Measurements from ENCODE around the gene PTPRT. TPM values are rescaled to one million over a fixed set of nuclear protein-coding genes. Genes with fewer than 3 reads are reported as not detected.

Gene PTPRT
- total RNA-seq, 1 donor from 2014 or later, result not detected

DNA sequence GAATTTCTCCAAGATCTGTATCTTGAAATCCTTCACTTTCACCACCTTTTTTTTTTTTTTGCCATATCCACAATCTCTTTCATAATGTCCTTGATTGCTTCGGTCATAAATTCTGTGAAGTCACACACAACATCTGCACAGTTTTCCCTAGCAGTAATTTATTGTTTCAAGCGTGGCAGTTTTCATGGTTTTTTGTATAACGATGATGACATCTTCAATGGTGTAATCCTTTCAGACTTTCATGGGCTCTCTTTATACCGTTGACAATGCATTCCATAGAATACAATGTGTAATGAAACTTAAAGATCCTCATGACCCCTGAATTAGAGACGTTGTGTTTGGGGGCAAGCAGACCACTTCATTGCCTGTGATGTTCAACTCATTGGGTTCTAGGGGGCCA, 693.1 kb downstream of the PTPRT start:
- Mint-ChIP-seq H3K4me3 (no peak overlapping the region), H3K4me1 (ENCODE audit: low read depth) (no peaks in the 10 kb centered on the region), H3K36me3 (ENCODE audit: low read depth) (no peaks in the 10 kb centered on the region), H3K27ac (no peak overlapping the region), H3K9me3 (no peaks in the 10 kb centered on the region), H3K27me3 (ENCODE audit: insufficient read depth) (peaks cover 1% of the 10 kb centered on the region)
- no peak for DNase-seq (ENCODE audit: low spot score)
- intact Hi-C loops (cut with micrococcal nuclease), result no loop called here

DNA sequence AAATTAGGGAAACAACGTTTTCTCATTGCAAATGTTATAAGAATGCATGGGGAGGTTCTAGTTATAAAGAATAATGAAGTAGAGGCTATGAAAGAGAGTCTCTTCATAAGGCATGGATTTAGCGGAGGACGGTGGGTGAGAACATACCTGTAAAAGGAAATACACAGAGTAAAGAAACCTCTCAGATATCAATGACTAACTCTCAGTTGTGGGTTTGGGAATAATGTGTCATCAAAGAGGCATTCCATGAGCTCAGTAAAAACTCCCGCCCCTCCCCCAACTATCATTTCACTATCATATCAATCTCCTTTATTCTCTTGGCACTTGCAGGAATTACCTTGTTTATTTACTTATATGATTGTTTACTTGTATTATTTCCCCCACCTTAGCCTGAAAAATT, 695.4 kb downstream of the PTPRT start:
- intact Hi-C loops (cut with micrococcal nuclease), result no loop called here
- no peaks in the 10 kb centered on the region for H3K4me1 Mint-ChIP-seq (ENCODE audit: low read depth)
- no peaks in the 10 kb centered on the region for H3K9me3 Mint-ChIP-seq
- H3K36me3 Mint-ChIP-seq (ENCODE audit: low read depth), result no peaks in the 10 kb centered on the region
- no peak overlapping the region for H3K27ac Mint-ChIP-seq
- peaks cover 1% of the 10 kb centered on the region for H3K27me3 Mint-ChIP-seq (ENCODE audit: insufficient read depth)
- no peak overlapping the region for H3K4me3 Mint-ChIP-seq
- no peak for DNase-seq (ENCODE audit: low spot score)

DNA sequence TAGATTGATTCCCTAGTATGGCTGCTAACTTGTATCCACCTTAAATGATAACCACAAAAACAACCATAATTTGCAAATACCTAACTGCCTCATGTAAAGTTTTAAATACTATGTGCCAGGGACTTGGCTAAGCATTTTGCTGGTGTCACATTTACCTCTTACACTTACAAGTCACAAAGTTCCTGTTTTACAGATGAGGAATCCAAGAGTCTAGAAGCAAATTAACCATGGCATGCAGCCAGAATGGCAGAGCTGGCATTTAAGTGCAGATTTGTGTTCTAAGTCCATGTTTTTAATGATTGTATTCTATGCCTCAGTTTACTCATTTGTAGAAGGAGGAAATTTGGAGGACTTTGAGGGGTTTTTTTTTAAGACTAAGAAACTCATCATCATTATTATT, 696.7 kb downstream of the PTPRT start:
- no peak for DNase-seq (ENCODE audit: low spot score)
- Mint-ChIP-seq H3K27me3 (ENCODE audit: insufficient read depth) (peaks cover 1% of the 10 kb centered on the region), H3K9me3 (no peaks in the 10 kb centered on the region), H3K27ac (no peak overlapping the region), H3K4me3 (no peak overlapping the region), H3K4me1 (ENCODE audit: low read depth) (no peaks in the 10 kb centered on the region), H3K36me3 (ENCODE audit: low read depth) (no peaks in the 10 kb centered on the region)
- intact Hi-C loops (cut with micrococcal nuclease), result no loop called here

DNA sequence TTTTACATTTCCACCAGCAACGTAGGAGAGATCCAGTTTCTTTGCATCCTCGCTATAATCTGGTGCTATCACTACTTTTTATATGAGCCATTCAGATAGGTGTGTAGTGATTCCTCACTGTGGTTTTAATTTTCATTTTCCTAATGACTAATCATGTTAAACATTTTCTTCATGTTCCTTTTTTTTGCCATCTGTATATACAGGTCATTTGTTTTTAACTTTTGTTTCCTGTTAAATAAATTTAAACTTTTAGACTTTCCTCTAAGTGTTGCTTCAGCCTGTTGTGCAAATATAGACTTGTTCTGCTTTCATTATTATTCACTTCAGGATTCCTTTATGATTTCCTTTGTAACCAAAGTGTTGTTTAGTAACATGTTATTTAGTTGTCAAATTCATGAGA, 697.4 kb downstream of the PTPRT start:
- no peak for DNase-seq (ENCODE audit: low spot score)
- H3K36me3 Mint-ChIP-seq (ENCODE audit: low read depth), result no peaks in the 10 kb centered on the region
- intact Hi-C loops (cut with micrococcal nuclease), result no loop called here
- no peak overlapping the region for H3K27ac Mint-ChIP-seq
- H3K4me3 Mint-ChIP-seq, result no peak overlapping the region
- peaks cover 1% of the 10 kb centered on the region for H3K27me3 Mint-ChIP-seq (ENCODE audit: insufficient read depth)
- H3K4me1 Mint-ChIP-seq (ENCODE audit: low read depth), result no peaks in the 10 kb centered on the region
- H3K9me3 Mint-ChIP-seq, result no peaks in the 10 kb centered on the region

DNA sequence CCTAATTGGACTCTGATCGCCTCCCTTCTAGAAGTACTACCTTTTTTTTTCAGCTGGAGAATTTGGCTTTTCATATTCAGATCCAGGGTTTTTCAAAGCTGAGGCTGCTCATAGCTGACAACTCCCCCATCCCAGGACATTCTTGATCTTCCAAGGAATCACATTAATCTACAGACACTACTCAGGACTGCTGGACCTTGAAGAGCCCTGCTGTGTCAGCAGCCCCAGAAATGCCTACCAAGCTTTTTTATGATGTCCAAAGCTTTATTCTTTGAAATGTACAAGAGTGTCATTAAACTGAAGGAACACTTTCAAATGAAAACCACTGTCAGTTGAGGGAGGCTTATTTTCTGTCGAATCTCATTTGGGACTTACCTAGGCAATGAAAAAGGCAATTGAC, 704.1 kb downstream of the PTPRT start:
- H3K27me3 Mint-ChIP-seq (ENCODE audit: insufficient read depth), result no peaks in the 10 kb centered on the region
- H3K27ac Mint-ChIP-seq, result no peak overlapping the region
- H3K4me1 Mint-ChIP-seq (ENCODE audit: low read depth), result no peaks in the 10 kb centered on the region
- intact Hi-C loops (cut with micrococcal nuclease), result no loop called here
- DNase-seq (ENCODE audit: low spot score), result no peak
- H3K9me3 Mint-ChIP-seq, result no peaks in the 10 kb centered on the region
- H3K36me3 Mint-ChIP-seq (ENCODE audit: low read depth), result no peaks in the 10 kb centered on the region
- no peak overlapping the region for H3K4me3 Mint-ChIP-seq

- no peaks in the 10 kb centered on the region for H3K9me3 Mint-ChIP-seq
- no peak overlapping the region for H3K27ac Mint-ChIP-seq
- intact Hi-C loops (cut with micrococcal nuclease), result no loop called here
- no peak overlapping the region for H3K4me3 Mint-ChIP-seq
- H3K4me1 Mint-ChIP-seq (ENCODE audit: low read depth), result no peaks in the 10 kb centered on the region
- no peaks in the 10 kb centered on the region for H3K36me3 Mint-ChIP-seq (ENCODE audit: low read depth)
- no peak for DNase-seq (ENCODE audit: low spot score)
- no peaks in the 10 kb centered on the region for H3K27me3 Mint-ChIP-seq (ENCODE audit: insufficient read depth)
Measured at GRCh38 chr20:42484790-42485375, 704.8 kb downstream of the PTPRT start.

- H3K27ac Mint-ChIP-seq, result no peak overlapping the region
- intact Hi-C loops (cut with micrococcal nuclease), result no loop called here
- H3K4me1 Mint-ChIP-seq (ENCODE audit: low read depth), result no peaks in the 10 kb centered on the region
- no peaks in the 10 kb centered on the region for H3K36me3 Mint-ChIP-seq (ENCODE audit: low read depth)
- DNase-seq (ENCODE audit: low spot score), result no peak
- no peak overlapping the region for H3K4me3 Mint-ChIP-seq
- no peaks in the 10 kb centered on the region for H3K9me3 Mint-ChIP-seq
- H3K27me3 Mint-ChIP-seq (ENCODE audit: insufficient read depth), result no peaks in the 10 kb centered on the region
Measured at GRCh38 chr20:42484335-42484734, 705.4 kb downstream of the PTPRT start.

GRCh38 chr20:42483730-42484303, 705.9 kb downstream of the PTPRT start:
- H3K4me3 Mint-ChIP-seq, result no peak overlapping the region
- H3K4me1 Mint-ChIP-seq (ENCODE audit: low read depth), result no peaks in the 10 kb centered on the region
- intact Hi-C loops (cut with micrococcal nuclease), result no loop called here
- no peaks in the 10 kb centered on the region for H3K9me3 Mint-ChIP-seq
- H3K36me3 Mint-ChIP-seq (ENCODE audit: low read depth), result no peaks in the 10 kb centered on the region
- DNase-seq (ENCODE audit: low spot score), result no peak
- no peak overlapping the region for H3K27ac Mint-ChIP-seq
- H3K27me3 Mint-ChIP-seq (ENCODE audit: insufficient read depth), result no peaks in the 10 kb centered on the region

GRCh38 chr20:42482808-42483207, 706.9 kb downstream of the PTPRT start:
- no peak overlapping the region for H3K27ac Mint-ChIP-seq
- intact Hi-C loops (cut with micrococcal nuclease), result no loop called here
- no peaks in the 10 kb centered on the region for H3K36me3 Mint-ChIP-seq (ENCODE audit: low read depth)
- H3K27me3 Mint-ChIP-seq (ENCODE audit: insufficient read depth), result peaks cover 1% of the 10 kb centered on the region
- H3K4me1 Mint-ChIP-seq (ENCODE audit: low read depth), result no peaks in the 10 kb centered on the region
- no peaks in the 10 kb centered on the region for H3K9me3 Mint-ChIP-seq
- H3K4me3 Mint-ChIP-seq, result no peak overlapping the region
- no peak for DNase-seq (ENCODE audit: low spot score)

GRCh38 chr20:42475773-42476172, 713.9 kb downstream of the PTPRT start:
- H3K4me1 Mint-ChIP-seq (ENCODE audit: low read depth), result no peaks in the 10 kb centered on the region
- H3K27me3 Mint-ChIP-seq (ENCODE audit: insufficient read depth), result peaks cover 1% of the 10 kb centered on the region
- no peak overlapping the region for H3K4me3 Mint-ChIP-seq
- intact Hi-C loops (cut with micrococcal nuclease), result no loop called here
- H3K9me3 Mint-ChIP-seq, result no peaks in the 10 kb centered on the region
- no peaks in the 10 kb centered on the region for H3K36me3 Mint-ChIP-seq (ENCODE audit: low read depth)
- no peak for DNase-seq (ENCODE audit: low spot score)
- no peak overlapping the region for H3K27ac Mint-ChIP-seq

DNA sequence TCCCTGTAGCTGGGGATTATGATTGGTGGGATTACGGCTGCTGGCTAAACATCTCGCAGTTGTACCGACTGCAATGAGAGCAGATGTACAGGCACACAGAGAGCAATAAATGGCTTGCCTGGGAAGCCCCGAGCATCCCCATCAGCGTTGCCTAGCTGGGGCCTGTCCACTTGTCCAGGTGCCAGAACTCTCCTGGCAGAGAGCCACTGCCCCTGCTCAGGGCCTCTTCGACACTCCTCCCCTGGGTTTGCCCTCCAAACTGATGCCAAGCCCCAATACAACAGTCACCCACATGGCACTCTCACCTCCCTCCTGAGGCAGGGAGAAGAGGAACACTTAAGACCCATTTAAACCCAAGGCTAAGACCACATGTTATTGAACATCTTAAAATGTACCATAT, 715.1 kb downstream of the PTPRT start:
- Mint-ChIP-seq H3K27ac (no peak overlapping the region), H3K4me1 (ENCODE audit: low read depth) (no peaks in the 10 kb centered on the region), H3K27me3 (ENCODE audit: insufficient read depth) (peaks cover 1% of the 10 kb centered on the region), H3K4me3 (no peak overlapping the region), H3K36me3 (ENCODE audit: low read depth) (no peaks in the 10 kb centered on the region), H3K9me3 (no peaks in the 10 kb centered on the region)
- intact Hi-C loops (cut with micrococcal nuclease), result no loop called here
- DNase-seq (ENCODE audit: low spot score), result no peak

DNA sequence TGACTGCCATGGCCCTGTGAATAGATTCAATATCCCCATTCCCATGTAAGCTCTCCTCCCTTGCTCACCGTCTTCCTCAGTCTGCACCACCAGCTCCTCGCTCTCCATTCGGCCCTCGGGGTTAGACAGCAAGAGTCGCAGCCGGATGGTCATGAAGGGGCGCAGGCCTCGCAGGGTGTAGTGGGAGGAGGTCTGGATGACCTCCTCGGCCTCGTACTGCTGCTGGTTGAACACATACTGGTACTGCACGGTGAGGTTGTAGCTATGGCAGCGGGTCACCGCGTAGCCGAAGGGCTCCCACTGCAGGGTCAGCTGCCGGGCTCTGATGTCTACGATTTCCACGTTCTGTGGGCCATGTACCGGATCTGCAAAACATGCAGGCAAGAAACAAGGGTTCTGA, 717.5 kb downstream of the PTPRT start:
- Mint-ChIP-seq H3K9me3 (no peaks in the 10 kb centered on the region), H3K27ac (no peak overlapping the region), H3K27me3 (ENCODE audit: insufficient read depth) (no peaks in the 10 kb centered on the region), H3K4me1 (ENCODE audit: low read depth) (no peaks in the 10 kb centered on the region), H3K4me3 (no peak overlapping the region), H3K36me3 (ENCODE audit: low read depth) (no peaks in the 10 kb centered on the region)
- intact Hi-C loops (cut with micrococcal nuclease), result no loop called here
- DNase-seq (ENCODE audit: low spot score), result no peak

DNA sequence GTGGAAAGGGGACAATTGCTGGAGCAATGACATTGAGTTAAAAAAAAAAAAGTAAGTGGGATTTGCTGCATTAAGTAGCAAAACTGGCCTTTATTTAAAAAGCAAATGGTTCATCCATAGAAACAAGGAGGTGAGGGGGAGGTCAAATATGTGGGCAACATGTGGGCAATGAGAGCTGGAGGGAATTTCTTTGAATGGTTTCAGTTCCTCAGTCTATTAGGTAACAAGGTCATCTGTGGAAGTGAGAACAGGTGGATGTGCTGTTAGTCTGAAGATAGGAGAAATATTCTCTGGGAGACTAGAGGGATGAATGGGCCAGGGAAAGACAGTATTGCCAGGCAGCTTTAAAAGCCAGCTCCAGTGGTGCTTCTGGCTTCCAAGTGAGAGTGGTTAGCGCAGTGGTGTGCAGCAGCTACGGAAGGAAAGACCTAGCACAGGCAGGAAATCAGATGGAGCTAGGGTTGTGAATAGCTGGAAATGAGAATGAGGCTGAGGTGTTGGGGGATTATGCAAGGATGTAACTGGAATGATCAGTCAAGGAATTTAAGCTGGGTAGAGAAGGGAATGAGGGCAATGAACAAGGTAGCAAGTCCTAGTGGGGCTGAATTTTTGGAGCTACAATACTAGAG, 727.6 kb downstream of the PTPRT start:
- DNase-seq (ENCODE audit: low spot score), result no peak
- no peaks in the 10 kb centered on the region for H3K27me3 Mint-ChIP-seq (ENCODE audit: insufficient read depth)
- H3K27ac Mint-ChIP-seq, result no peak overlapping the region
- intact Hi-C loops (cut with micrococcal nuclease), result no loop called here
- no peak overlapping the region for H3K4me3 Mint-ChIP-seq
- H3K9me3 Mint-ChIP-seq, result peaks cover 3% of the 10 kb centered on the region
- H3K36me3 Mint-ChIP-seq (ENCODE audit: low read depth), result no peaks in the 10 kb centered on the region
- no peaks in the 10 kb centered on the region for H3K4me1 Mint-ChIP-seq (ENCODE audit: low read depth)

GRCh38 chr20:42461291-42461690, 728.4 kb downstream of the PTPRT start:
- Mint-ChIP-seq H3K4me1 (ENCODE audit: low read depth) (no peaks in the 10 kb centered on the region), H3K27ac (no peak overlapping the region), H3K4me3 (no peak overlapping the region), H3K9me3 (no peaks in the 10 kb centered on the region), H3K36me3 (ENCODE audit: low read depth) (no peaks in the 10 kb centered on the region), H3K27me3 (ENCODE audit: insufficient read depth) (no peaks in the 10 kb centered on the region)
- intact Hi-C loops (cut with micrococcal nuclease), result no loop called here
- no peak for DNase-seq (ENCODE audit: low spot score)

Data from activated T-helper 1 cell treated with anti-CD3 and anti-CD28 coated beads, Interleukin-12 subunit alpha, Interleukin-12 subunit beta, Interleukin-2, Interleukin-4 antibody, amounts not matched to agents 30 ng/mL and 10 ng/mL and 1 ng/mL, durations not matched to agents 14 hours and 24 hours and 36 hours (primary cell).